HG03025 (cell line): ENCODE measurements around the gene KRT4.
"Not testable (repeated sequence)": the region's sequence is repeated elsewhere in the genome, so short reads cannot be mapped to it uniquely, and the experiment has no call there.

ENCODE experiments used
- ATAC-seq: cut with Tn5 transposase; IDR thresholded peaks from one replicate; pipeline ENCODE4 v1.9.1; 2021; ENCODE audit warnings: mild to moderate bottlenecking, moderate library complexity; ENCODE audit not compliant: unreplicated experiment, low FRiP score

KRT4 gene

GRCh38 chr12:52795332-52795674, 18.6 kb downstream of the KRT4 start:
- ATAC-seq = not testable (repeated sequence)

GRCh38 chr12:52794479-52795331, 19.2 kb downstream of the KRT4 start:
- no peak for ATAC-seq

- no peak for ATAC-seq
Measured at GRCh38 chr12:52792185-52793029, 21.5 kb downstream of the KRT4 start.

- no peak for ATAC-seq
Measured at GRCh38 chr12:52791271-52792184, 22.4 kb downstream of the KRT4 start.

GRCh38 chr12:52790427-52791270, 23.3 kb downstream of the KRT4 start:
- ATAC-seq = no peak

GRCh38 chr12:52789637-52790426, 24.1 kb downstream of the KRT4 start:
- ATAC-seq = no peak

- no peak for ATAC-seq
Measured at GRCh38 chr12:52788876-52789636, 24.9 kb downstream of the KRT4 start.

GRCh38 chr12:52788192-52788875, 25.6 kb downstream of the KRT4 start:
- no peak for ATAC-seq

- ATAC-seq = no peak
Measured at GRCh38 chr12:52787324-52788191, 26.4 kb downstream of the KRT4 start.

GRCh38 chr12:52784909-52785308, 29.0 kb downstream of the KRT4 start:
- ATAC-seq = no peak

- no peak for ATAC-seq
Measured at GRCh38 chr12:52783563-52784316, 30.2 kb downstream of the KRT4 start.

GRCh38 chr12:52782502-52782901, 31.4 kb downstream of the KRT4 start:
- ATAC-seq = no peak

- ATAC-seq = no peak
Measured at GRCh38 chr12:52781399-52782082, 32.4 kb downstream of the KRT4 start.

- ATAC-seq = no peak
Measured at GRCh38 chr12:52779914-52780313, 34.0 kb downstream of the KRT4 start.

GRCh38 chr12:52778833-52779232, 35.1 kb downstream of the KRT4 start:
- ATAC-seq = no peak
